B cell (primary cell): Measurements from ENCODE around the gene RHOT2.

Experiments used
- CTCF ChIP-seq: fragments of 200-600 bp; IDR thresholded peaks from one replicate; pipeline ENCODE4 v1.8.0; 2022; ENCODE audit warnings: antibody characterized with exemption, mild to moderate bottlenecking
- EZH2 ChIP-seq: IDR thresholded peaks from 2 replicates; pipeline ENCODE4 v1.6.1; 2012; ENCODE audit warnings: borderline replicate concordance, low read depth, mild to moderate bottlenecking, moderate library complexity, low read length; ENCODE audit not compliant: insufficient read depth, poor library complexity, severe bottlenecking

- TF ChIP-seq CTCF: no peak
- TF ChIP-seq EZH2: no peak
Observed at GRCh38 chr16:681746-682427, 14.0 kb downstream of the RHOT2 start.
